ENCODE measurements around the gene CERT1.
A peak's percentile ranks its signal among the peaks of the same experiment; 100 is the strongest.
"Not testable (repeated sequence)": the region's sequence is repeated elsewhere in the genome, so short reads cannot be mapped to it uniquely, and the experiment has no call there.

Gene CERT1

DNA sequence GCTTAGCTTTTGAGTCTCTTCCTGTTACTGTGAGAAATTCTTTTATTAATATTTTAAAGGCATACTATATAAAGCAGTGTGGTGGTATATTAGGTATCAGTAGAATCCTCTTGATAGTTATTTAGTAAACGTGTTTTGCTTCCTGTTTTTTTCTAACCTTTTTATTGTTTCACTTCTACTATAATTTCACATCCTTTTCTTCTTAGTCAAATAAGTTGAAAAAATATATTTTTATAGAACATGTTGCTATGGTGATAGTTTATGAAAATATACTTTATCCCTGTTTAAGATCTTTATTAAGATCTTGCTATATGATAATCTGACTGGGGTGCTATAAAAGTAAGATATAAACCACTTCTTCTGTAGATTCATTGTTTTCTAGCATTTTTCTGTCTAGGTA lies 2.4 kb upstream of the CERT1 start:
- H3K36me3 Mint-ChIP-seq (ENCODE audit: low read depth): peaks cover 18% of the 10 kb centered on the region
- no peak overlapping the region for H3K27ac Mint-ChIP-seq
- no peaks in the 10 kb centered on the region for H3K9me3 Mint-ChIP-seq
- H3K4me1 Mint-ChIP-seq (ENCODE audit: low read depth): peaks cover 54% of the 10 kb centered on the region
- DNase-seq (ENCODE audit: low spot score): no peak
- peak overlapping the region; percentile 98 for H3K4me3 Mint-ChIP-seq
- no peaks in the 10 kb centered on the region for H3K27me3 Mint-ChIP-seq (ENCODE audit: low read depth)

GRCh38 chr5:75512383-75513074 lies 1.1 kb upstream of the CERT1 start:
- no peak for DNase-seq (ENCODE audit: low spot score)
- Mint-ChIP-seq H3K27ac (peak overlapping the region; percentile 93), H3K36me3 (ENCODE audit: low read depth) (peaks cover 16% of the 10 kb centered on the region), H3K9me3 (no peaks in the 10 kb centered on the region), H3K27me3 (ENCODE audit: low read depth) (no peaks in the 10 kb centered on the region), H3K4me1 (ENCODE audit: low read depth) (peaks cover 49% of the 10 kb centered on the region), H3K4me3 (peak overlapping the region; percentile 98)

- Mint-ChIP-seq H3K4me3 (peak overlapping the region; percentile 98), H3K9me3 (no peaks in the 10 kb centered on the region), H3K27ac (peak overlapping the region; percentile 93), H3K27me3 (ENCODE audit: low read depth) (no peaks in the 10 kb centered on the region), H3K4me1 (ENCODE audit: low read depth) (peaks cover 43% of the 10 kb centered on the region), H3K36me3 (ENCODE audit: low read depth) (peaks cover 17% of the 10 kb centered on the region)
- DNase-seq (ENCODE audit: low spot score): no peak
Measured at GRCh38 chr5:75510836-75511434, 494 bp downstream of the CERT1 start.

GRCh38 chr5:75510417-75510835 lies 1.0 kb downstream of the CERT1 start:
- H3K36me3 Mint-ChIP-seq (ENCODE audit: low read depth): peaks cover 18% of the 10 kb centered on the region
- peak overlapping the region; percentile 98 for H3K4me3 Mint-ChIP-seq
- peaks cover 42% of the 10 kb centered on the region for H3K4me1 Mint-ChIP-seq (ENCODE audit: low read depth)
- DNase-seq (ENCODE audit: low spot score): peak; percentile 21
- no peaks in the 10 kb centered on the region for H3K9me3 Mint-ChIP-seq
- no peaks in the 10 kb centered on the region for H3K27me3 Mint-ChIP-seq (ENCODE audit: low read depth)
- H3K27ac Mint-ChIP-seq: peak overlapping the region; percentile 93

- H3K27ac Mint-ChIP-seq: peak overlapping the region; percentile 93
- peaks cover 19% of the 10 kb centered on the region for H3K36me3 Mint-ChIP-seq (ENCODE audit: low read depth)
- peaks cover 42% of the 10 kb centered on the region for H3K4me1 Mint-ChIP-seq (ENCODE audit: low read depth)
- DNase-seq (ENCODE audit: low spot score): no peak
- no peaks in the 10 kb centered on the region for H3K27me3 Mint-ChIP-seq (ENCODE audit: low read depth)
- H3K9me3 Mint-ChIP-seq: no peaks in the 10 kb centered on the region
- H3K4me3 Mint-ChIP-seq: peak overlapping the region; percentile 98
Measured at GRCh38 chr5:75509956-75510355, 1.5 kb downstream of the CERT1 start.

DNA sequence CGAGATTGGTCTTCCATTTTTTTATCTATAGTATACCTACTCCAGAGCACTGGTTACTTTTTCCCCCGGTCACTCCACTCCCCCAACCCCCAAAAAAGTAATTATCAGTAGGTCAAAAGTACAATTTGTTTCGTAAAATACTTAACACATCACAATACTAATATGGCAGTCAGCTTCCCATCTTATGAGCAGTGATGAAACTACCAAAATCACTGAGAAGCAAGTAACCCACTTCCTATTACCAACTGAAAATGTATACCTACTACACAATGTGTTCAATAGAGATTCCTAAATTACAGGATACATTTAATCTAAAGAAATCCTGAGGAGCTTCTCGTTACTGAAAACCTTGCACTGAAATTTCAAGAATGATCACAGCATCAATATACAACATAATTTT lies 1.9 kb downstream of the CERT1 start:
- no peak overlapping the region for H3K27ac Mint-ChIP-seq
- peaks cover 21% of the 10 kb centered on the region for H3K36me3 Mint-ChIP-seq (ENCODE audit: low read depth)
- H3K4me3 Mint-ChIP-seq: peak overlapping the region; percentile 98
- no peak for DNase-seq (ENCODE audit: low spot score)
- H3K4me1 Mint-ChIP-seq (ENCODE audit: low read depth): peaks cover 43% of the 10 kb centered on the region
- no peaks in the 10 kb centered on the region for H3K27me3 Mint-ChIP-seq (ENCODE audit: low read depth)
- H3K9me3 Mint-ChIP-seq: no peaks in the 10 kb centered on the region

- Mint-ChIP-seq H3K4me3 (no peak overlapping the region), H3K36me3 (ENCODE audit: low read depth) (peaks cover 27% of the 10 kb centered on the region), H3K9me3 (no peaks in the 10 kb centered on the region), H3K27ac (no peak overlapping the region), H3K27me3 (ENCODE audit: low read depth) (no peaks in the 10 kb centered on the region), H3K4me1 (ENCODE audit: low read depth) (peaks cover 27% of the 10 kb centered on the region)
- no peak for DNase-seq (ENCODE audit: low spot score)
Measured at GRCh38 chr5:75507841-75508240, 3.6 kb downstream of the CERT1 start.

DNA sequence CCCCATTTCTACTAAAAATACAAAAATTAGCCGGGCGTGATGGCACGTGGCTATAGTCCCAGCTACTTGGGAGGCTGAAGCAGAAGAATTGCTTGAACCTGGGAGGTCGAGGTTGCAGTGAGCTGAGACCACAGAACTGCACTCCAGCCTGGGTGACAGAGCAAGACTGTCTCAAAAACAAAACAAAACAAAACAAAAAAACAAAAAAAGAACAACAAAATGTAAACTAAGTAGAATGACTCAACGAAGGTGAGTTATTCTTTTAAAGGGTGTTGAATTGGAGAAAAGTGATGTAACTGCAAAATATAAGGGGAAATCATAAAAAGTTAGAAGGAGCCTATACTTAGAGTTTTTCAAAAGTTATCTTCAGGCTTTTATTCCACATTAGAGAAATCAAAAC lies 6.3 kb downstream of the CERT1 start:
- Mint-ChIP-seq H3K4me1 (ENCODE audit: low read depth) (peaks cover 26% of the 10 kb centered on the region), H3K36me3 (ENCODE audit: low read depth) (peaks cover 41% of the 10 kb centered on the region)
- not testable (repeated sequence) for H3K27me3 Mint-ChIP-seq (ENCODE audit: low read depth); DNase-seq (ENCODE audit: low spot score); H3K27ac Mint-ChIP-seq; H3K4me3 Mint-ChIP-seq; H3K9me3 Mint-ChIP-seq

DNA sequence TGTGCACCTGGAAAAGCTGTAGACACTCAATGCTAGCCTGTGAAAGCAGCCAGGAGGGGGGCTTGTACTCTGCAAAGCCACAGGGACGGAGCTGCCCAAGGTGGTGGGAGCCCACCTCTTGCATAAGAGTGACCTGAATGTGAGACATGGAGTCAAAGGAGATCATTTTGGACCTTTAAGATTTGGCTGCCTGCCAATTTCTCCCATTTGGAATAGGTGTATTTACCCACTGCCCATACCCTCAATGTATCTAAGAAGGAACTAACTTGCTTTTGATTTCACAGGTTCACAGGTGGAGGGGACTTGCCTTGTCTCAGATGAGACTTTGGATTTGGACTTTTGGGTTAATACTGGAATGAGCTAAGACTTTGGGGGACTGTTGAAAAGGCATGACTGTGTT lies 12.6 kb downstream of the CERT1 start:
- Mint-ChIP-seq H3K4me1 (ENCODE audit: low read depth) (peaks cover 11% of the 10 kb centered on the region), H3K36me3 (ENCODE audit: low read depth) (peaks cover 60% of the 10 kb centered on the region)
- H3K27me3 Mint-ChIP-seq (ENCODE audit: low read depth); H3K27ac Mint-ChIP-seq; H3K4me3 Mint-ChIP-seq; DNase-seq (ENCODE audit: low spot score); H3K9me3 Mint-ChIP-seq: not testable (repeated sequence)

DNA sequence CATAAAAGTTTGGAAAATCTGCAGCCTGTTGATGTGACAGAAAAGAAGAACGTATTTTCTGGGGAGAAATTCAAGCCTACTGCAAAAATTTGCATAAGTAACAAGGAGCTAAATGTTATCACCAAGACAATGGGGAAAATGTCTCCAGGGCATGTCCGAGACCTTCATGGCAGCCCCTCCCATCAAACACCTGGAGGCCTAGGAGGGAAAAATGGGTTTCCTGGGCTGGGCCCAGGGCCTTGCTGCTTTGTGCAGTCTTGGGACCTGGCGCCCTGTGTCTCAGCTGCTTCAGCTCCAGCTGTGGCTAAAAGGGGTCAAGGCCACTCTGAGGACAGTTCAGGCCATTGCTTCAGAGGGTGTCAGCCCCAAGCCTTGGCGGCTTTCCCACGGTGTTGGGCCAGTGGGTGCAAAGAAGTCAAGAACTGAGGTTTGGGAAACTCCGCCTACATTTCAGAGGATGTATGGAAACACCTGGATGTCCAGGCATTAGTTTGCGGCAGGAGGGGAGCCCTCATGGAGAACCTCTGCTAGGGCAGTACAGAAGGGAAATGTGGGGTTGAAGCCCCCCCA lies 13.1 kb downstream of the CERT1 start:
- Mint-ChIP-seq H3K4me3 (no peak overlapping the region), H3K36me3 (ENCODE audit: low read depth) (peaks cover 61% of the 10 kb centered on the region), H3K9me3 (peaks cover 4% of the 10 kb centered on the region), H3K4me1 (ENCODE audit: low read depth) (peaks cover 11% of the 10 kb centered on the region), H3K27me3 (ENCODE audit: low read depth) (no peaks in the 10 kb centered on the region), H3K27ac (no peak overlapping the region)
- DNase-seq (ENCODE audit: low spot score): no peak

DNA sequence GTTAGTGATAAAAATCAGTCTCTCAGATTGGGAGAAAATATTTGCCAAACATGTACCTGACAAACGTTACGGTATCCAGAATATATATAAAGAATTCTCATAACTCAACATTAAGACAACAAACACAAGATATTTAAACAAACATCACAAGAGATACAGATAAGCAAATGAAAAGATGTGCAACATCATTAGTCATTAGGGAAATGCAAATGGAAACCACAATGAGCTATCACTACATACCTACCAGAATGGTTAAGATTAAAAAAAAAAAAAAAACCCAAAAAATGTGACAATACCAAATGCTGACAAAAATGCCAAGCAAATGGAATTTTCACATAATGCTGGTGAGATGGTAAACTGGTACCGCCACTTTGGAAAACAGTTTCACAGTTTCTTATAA lies 15.4 kb downstream of the CERT1 start:
- no peaks in the 10 kb centered on the region for H3K27me3 Mint-ChIP-seq (ENCODE audit: low read depth)
- H3K9me3 Mint-ChIP-seq: no peaks in the 10 kb centered on the region
- no peak overlapping the region for H3K27ac Mint-ChIP-seq
- peaks cover 11% of the 10 kb centered on the region for H3K4me1 Mint-ChIP-seq (ENCODE audit: low read depth)
- H3K4me3 Mint-ChIP-seq: no peak overlapping the region
- DNase-seq (ENCODE audit: low spot score): no peak
- H3K36me3 Mint-ChIP-seq (ENCODE audit: low read depth): peaks cover 74% of the 10 kb centered on the region

DNA sequence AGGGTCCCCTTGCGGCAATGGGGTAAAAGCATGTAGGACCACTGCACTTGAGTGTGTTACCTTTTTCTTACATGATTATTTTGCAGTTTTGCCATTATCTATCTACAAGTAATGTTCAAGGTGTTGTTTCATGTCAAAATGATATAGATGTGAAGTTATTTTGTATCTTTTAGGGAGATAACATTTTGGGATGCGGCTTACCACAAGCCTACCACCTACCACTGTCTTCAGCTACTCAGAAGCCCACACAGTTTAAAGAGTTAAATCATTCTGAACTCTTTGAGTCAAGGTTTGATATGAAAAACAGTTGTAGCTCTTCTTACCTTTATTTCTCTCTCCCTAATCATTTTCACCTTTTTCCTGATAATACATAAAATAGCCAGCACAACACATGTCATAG lies 19.8 kb downstream of the CERT1 start:
- H3K4me1 Mint-ChIP-seq (ENCODE audit: low read depth): peaks cover 17% of the 10 kb centered on the region
- peaks cover 68% of the 10 kb centered on the region for H3K36me3 Mint-ChIP-seq (ENCODE audit: low read depth)
- DNase-seq (ENCODE audit: low spot score): no peak
- H3K27ac Mint-ChIP-seq: no peak overlapping the region
- H3K9me3 Mint-ChIP-seq: peaks cover 33% of the 10 kb centered on the region
- H3K27me3 Mint-ChIP-seq (ENCODE audit: low read depth): no peaks in the 10 kb centered on the region
- H3K4me3 Mint-ChIP-seq: no peak overlapping the region

- not testable (repeated sequence) for DNase-seq (ENCODE audit: low spot score); H3K4me3 Mint-ChIP-seq; H3K27ac Mint-ChIP-seq; H3K27me3 Mint-ChIP-seq (ENCODE audit: low read depth)
- Mint-ChIP-seq H3K36me3 (ENCODE audit: low read depth) (peaks cover 77% of the 10 kb centered on the region), H3K9me3 (peaks cover 50% of the 10 kb centered on the region), H3K4me1 (ENCODE audit: low read depth) (peaks cover 15% of the 10 kb centered on the region)
Measured at GRCh38 chr5:75489847-75490246, 21.6 kb downstream of the CERT1 start.

DNA sequence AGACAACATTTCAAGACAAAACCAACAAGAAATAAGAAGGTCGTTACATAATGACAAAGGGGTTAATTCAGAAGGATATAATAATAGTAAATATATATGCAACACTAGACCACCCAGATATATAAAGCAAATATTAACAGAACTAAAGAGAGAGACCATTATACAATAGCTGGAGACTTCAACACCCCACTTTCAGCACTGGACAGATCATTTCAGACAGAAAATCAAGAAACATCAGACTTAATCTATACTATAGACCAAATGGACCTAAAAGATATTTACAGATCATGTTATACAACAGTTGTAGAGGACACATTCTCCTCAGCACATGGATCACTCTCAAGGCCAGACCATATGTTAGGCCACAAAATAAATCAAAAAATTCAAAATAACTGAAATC lies 26.8 kb downstream of the CERT1 start:
- Mint-ChIP-seq H3K4me3 (no peak overlapping the region), H3K27ac (no peak overlapping the region), H3K27me3 (ENCODE audit: low read depth) (no peaks in the 10 kb centered on the region), H3K4me1 (ENCODE audit: low read depth) (peaks cover 13% of the 10 kb centered on the region), H3K36me3 (ENCODE audit: low read depth) (peaks cover 61% of the 10 kb centered on the region), H3K9me3 (peaks cover 61% of the 10 kb centered on the region)
- no peak for DNase-seq (ENCODE audit: low spot score)

All from T-helper 2 cell treated with Interferon-gamma antibody and Interleukin-4, amounts not matched to agents 5 μg/mL and 100 μg/mL, for 36 hours (primary cell).